HG03565 (cell line): ENCODE results near the gene DIS3.
"Not testable (repeated sequence)": the region's sequence is repeated elsewhere in the genome, so short reads cannot be mapped to it uniquely, and the experiment has no call there.

Experiments used
- ATAC-seq: cut with Tn5 transposase; IDR thresholded peaks from one replicate; pipeline ENCODE4 v1.9.1; 2021; ENCODE audit warnings: mild to moderate bottlenecking, moderate library complexity; ENCODE audit not compliant: unreplicated experiment

DIS3 gene, protein sequence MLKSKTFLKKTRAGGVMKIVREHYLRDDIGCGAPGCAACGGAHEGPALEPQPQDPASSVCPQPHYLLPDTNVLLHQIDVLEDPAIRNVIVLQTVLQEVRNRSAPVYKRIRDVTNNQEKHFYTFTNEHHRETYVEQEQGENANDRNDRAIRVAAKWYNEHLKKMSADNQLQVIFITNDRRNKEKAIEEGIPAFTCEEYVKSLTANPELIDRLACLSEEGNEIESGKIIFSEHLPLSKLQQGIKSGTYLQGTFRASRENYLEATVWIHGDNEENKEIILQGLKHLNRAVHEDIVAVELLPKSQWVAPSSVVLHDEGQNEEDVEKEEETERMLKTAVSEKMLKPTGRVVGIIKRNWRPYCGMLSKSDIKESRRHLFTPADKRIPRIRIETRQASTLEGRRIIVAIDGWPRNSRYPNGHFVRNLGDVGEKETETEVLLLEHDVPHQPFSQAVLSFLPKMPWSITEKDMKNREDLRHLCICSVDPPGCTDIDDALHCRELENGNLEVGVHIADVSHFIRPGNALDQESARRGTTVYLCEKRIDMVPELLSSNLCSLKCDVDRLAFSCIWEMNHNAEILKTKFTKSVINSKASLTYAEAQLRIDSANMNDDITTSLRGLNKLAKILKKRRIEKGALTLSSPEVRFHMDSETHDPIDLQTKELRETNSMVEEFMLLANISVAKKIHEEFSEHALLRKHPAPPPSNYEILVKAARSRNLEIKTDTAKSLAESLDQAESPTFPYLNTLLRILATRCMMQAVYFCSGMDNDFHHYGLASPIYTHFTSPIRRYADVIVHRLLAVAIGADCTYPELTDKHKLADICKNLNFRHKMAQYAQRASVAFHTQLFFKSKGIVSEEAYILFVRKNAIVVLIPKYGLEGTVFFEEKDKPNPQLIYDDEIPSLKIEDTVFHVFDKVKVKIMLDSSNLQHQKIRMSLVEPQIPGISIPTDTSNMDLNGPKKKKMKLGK

DNA sequence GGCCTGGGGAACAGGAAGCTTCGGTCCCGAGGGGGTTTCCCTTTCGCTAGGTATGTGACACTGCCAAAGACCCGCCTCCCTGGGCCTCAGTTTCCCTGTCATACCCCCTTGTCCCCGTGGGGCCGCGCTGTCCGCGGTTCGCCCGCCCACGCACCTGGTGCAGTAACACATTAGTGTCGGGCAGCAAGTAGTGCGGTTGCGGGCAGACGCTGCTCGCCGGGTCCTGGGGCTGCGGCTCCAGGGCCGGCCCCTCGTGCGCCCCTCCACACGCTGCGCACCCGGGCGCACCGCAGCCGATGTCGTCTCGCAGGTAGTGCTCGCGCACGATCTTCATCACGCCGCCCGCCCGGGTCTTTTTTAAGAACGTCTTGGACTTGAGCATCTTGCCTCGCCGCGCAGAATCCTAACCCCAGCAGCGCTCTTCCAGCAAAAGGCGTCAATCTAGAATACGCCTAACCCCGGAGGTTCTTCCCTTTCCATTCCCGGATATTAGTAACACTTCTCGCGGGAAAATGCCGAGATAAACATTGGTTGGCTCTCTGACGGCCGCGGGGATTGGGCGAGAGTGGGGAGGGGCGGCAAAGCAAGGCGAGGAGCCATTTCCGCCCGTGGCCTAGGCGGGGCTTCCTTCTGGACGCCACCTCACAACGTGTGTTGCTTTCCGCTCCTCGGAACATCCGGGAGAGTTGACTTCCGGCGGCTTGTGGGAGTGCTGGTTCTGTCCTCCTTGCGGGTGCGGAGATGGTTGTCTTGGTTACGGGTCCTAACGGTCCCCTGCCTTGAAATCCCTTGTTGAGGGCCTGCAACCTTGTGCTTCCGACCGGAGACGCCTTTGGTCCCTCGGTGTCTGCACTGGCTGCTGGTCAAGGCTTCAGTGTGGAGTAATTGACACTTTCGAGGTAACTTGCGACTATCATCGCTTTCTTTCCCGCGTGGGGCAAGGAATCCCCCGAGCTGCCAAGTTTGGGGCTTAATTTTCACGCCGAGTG is at the start of gene DIS3, which contains the start of gene PIBF1:
Gene DIS3 (minus strand): TSS at position 450 of the 989 bp plus-strand sequence. CDS start 68 bp downstream, at position 382.
Gene PIBF1 (plus strand): TSS at position 683 of the 989 bp plus-strand sequence. CDS start 1,337 bp downstream, outside the sequence.
- ATAC-seq: peak; percentile 97

DNA sequence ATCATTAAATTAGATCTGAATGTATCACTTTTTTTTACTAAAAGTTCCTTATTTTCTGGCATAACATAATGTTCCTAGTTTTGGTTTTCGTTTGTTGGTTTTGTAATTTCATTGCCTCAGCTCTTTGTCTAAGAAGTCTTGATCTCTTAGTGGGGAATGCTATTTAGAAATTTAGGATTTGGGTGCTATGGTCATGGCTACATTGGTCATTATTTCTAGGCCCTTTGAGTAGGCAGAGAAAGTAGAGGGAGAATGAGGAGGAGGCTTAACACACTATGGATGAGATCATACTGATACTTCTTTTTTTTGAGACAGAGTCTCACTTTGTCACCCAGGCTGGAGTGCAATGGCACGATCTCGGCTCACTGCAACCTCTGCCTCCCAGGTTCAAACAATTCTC is 42.0 kb upstream of the DIS3 start:
- ATAC-seq: no peak

DNA sequence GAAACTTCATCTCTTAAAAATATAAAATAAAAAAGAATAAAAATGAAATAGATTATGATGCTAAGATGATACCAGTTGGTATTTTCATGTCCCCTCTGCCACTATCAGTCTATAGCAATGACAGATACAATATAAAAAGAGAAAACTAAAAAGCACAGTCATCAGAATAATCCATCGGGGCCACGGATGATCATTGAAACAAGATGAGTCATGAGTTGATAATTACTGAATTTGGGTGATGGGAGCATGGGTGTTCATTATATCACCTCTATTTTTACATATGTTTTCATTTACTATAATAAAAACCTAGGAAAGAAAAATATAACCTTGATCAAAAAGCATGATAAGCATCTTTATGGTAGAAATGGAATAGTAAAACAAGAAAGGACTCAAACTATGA is 41.4 kb upstream of the DIS3 start:
- ATAC-seq: no peak

DNA sequence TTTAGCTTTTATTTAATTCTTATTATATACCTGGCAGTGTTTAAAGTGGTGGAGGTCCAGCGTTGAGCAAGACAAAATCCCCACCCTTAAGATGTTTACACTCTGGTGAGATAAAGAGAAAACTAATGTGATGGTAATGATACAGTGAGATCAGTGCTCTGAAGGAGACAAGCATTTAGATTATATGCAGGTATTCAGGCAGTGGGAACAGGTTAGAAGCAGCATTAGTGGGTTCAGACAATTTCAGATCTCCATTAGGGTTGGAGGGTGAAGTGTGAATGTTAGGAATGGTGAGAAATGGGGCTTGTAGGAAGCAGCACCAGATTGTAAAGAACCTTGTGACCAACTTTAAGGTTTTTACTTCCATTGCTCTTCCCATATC is 39.2 kb upstream of the DIS3 start:
- no peak for ATAC-seq

DNA sequence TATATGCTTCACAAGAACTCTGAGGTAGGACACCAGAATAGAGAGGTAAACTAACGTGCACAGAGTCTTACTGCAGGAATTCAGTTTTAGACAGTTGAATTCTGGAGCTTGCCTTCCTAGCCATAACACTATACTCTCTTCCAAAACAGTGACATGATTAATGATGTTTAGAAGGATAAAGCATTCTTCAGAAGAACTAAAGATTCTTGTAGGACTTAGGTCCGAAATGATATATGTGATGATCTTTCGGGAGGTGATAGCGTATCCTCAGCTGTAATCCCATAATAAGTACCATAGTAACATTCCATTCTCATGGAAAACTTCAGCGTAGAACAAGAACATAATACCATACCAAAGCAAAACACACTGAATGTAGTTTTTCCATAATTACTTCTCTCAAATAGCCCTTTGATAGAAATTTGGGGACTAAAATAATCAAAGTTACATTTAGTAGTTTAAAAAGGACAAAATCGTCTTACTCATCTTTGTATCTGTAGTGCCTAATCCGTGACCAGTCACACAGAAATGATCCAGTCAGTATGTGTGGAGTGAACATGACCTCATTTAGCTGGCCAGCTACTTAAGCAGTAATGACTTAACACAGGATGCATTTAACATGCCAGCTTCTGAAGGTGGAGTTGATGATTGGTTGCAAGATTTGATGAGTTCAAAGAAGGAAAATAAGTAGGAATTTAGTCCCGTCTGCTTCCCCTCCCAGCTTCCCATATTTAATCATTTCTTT is 38.6 kb upstream of the DIS3 start:
- ATAC-seq: no peak

DNA sequence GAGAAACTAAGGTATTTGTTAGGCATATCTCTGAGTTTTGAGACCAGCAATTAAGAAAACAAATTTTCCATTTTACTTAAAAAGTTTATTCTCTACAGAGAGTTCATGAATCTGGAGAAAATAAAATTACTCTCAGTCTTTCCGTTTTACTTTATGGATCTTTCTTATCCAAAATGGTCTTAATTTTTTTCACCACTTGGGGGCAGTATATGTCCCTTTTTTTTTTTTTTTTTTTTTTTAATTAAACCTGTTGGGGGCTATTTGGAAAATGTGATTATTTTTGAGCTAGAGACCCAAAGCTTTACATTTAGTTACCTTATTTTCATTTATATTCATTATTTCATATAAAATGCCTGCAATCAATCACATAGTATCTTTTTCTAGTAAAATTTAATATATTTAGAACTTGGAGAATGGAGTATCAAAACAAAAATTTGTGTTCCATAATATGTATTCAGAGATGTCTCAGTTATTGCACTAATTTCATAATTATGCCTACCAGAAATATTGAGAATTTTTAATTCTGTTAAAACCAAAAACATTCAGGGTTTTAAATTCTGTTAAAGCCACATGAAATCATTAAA is 27.3 kb upstream of the DIS3 start:
- no peak for ATAC-seq

DNA sequence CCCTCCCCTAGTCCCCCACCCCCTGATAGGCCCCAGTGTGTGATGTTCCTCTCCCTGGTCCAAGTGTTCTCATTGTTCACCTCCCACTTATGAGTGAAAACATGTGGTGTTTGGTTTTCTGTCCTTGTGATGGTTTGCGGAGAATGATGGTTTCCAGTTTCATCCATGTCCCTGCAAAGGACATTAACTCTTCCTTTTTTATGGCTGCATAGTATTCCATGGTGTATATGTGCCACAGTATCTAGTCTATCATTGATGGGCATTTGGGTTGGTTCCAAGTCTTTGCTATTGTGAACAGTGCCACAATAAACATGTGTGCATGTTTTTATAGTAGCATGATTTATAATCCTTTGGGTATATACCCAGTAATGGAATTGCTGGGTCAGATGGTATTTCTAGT is 24.8 kb upstream of the DIS3 start:
- ATAC-seq: not testable (repeated sequence)

DNA sequence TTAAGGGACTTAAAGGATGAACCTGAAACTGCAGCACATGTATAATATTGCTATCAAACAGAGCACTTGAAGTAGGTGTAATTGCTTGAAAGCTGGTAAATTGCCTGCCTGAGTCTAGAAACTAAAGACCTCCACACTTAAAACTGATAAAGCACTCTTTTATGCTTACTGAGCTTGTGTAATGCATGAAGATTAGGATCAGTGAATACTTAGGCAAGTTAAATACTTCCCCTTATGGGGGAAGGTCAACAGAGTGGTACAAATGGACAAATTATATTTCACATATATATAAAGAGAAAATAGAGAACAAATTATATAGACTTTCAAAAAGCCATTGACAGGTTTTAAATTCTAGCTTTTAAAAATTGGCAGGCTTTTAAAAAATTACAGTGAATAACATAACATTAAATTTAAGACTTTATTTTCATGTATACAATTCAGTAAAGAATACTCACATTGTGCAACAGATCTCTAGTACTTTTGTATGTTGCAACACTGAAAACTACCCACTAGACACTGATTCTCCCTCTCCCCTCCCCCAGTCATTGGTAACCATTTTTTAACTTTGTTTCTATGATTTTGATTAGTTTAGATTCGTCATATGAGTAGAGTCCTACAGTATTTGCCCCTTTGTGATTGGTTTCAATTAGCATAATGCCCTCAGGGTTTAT is 24.1 kb upstream of the DIS3 start:
- ATAC-seq: no peak

DNA sequence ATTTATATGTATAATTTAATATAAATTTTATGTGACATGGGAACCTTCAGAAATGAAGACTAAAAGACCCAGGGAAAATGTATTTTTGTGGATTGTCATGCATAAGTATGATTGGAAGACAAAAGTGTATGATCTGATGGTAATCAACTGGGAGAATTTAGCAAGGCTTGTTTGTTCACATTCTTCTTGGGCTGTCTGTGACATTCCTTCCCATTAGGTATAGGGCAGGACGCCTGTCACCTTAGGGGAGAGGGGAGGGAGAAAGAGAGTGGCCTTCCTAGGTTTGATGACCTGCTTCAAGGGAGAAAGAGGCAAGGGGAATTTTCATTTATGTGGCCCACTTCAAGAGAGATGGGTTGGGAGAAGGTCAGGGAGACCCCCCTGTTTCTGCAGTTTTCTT is 22.6 kb upstream of the DIS3 start:
- ATAC-seq: no peak

DNA sequence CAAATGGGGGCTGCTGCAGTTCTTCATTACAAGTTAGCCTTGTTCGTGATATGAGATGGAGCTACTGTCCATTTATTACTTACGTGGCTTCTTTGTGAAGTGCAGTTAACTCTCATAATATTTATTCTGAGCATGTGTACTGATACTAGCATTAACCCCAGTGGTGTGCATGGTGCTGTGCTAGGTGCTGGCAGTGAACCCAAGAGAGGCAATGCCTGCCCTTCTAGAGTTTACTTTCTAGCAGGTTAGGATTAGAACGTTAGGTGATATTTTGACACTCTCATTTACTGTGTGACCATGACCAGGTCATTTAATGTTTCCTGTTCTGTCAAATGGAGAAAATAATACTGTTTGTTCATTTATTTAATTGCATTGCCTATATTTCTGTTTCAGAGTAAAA is 17.1 kb upstream of the DIS3 start:
- ATAC-seq: no peak

DNA sequence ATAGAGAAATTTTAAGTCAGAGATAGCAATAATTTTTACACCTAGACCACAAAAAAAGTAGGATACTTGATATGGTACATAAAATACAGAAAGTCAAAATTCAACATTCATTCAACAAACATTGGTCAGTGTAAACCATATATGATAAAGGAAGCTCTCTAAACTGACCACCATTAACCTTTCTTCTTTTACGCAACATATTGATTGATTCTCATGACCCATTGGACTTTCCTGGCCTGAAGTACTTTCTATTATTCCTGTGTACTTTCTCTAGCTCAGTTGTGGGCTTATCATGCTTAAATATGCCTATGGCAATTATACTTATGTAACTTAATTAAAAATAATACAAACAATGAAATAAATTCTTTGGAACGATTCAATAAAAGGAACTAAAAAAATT is 10.9 kb upstream of the DIS3 start:
- ATAC-seq: no peak

DNA sequence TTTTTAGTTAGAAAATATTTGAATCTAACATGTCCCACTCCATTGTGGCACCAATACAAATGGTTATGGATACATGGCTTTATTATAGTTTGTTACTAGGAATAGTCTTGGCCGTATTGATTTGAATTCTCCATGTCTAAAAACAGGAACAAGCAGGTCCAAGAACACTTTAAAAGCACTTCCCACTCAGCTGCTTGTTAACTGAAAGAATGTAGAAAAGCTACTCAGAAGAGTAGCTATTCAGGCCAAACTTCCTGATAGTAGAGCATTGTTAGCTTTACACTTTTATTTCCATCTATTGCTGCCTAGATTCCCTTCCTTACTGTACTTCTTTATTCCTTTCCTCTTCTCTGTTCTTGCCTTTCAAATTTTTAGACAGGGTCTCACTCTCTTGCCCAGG is 7.1 kb upstream of the DIS3 start:
- no peak for ATAC-seq

DNA sequence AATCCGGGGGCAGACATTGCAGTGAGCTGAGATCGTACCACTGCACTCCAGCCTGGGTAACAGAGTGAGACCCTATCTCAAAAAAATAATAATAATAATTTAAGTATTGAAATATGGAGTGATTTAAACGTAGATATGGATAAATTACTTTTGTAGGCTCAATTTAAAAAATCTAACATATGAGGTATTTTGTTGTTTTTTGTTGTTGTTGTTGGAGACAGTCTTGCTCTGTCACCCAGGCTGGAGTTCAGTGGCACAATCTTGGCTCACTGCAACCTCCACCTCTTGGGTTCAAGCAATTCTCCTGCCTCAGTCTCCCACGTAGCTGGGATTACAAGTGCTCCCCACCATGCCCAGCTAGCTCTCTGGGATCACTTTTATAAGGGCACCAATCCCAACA is 3.0 kb upstream of the DIS3 start:
- ATAC-seq: not testable (repeated sequence)

DNA sequence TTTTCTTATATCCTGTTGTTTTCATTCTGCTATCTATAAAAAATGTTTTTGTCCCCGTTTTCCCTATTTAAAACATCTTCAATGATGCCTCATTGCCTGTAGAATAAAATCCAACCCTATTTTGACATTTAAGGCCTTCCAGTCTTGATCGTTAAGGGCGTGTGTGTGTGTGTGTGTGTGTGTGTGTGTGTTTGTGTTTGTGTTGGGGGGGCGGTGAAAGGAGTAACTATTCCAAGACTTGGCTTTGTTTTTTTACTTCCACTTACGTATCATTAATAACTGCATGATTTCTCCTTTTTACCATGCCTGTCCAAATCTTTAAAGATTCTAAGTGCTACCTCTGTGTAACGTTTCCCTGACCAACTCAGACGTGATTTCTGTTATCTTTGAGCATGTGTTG is 1.0 kb upstream of the DIS3 start:
- ATAC-seq: no peak

DNA sequence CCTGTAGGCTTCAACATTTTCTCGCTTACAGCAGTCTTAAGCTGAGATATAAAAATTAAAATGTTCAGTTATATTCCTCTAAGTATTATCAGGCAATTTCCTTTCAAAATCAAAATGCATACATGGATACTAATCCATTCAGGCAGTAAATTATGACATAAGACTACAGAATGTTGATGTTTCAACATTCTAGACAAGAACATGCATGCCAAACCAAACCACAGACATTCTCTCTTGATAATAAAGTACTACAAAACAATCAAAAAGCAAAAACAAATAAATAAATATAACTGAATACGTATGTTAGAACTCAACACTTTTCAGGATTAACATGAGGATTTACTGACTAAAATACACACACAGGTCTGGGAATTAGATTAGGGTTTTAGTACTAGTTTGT is 7.7 kb downstream of the DIS3 start:
- no peak for ATAC-seq

DNA sequence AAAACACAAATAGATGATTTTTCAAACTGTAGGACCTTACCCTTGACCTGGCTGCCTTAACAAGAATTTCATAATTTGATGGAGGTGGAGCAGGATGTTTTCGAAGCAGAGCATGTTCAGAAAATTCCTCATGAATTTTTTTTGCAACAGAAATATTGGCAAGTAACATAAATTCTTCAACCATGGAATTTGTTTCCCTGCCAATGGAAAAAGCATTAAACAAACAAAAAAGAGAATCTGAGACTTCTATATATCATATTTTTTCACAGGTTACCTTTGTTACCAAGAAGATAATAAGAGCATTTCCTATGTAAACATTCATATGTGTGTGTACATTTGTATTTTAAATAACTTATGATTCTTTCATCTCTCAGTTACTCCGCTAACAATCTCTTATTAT is 18.3 kb downstream of the DIS3 start:
- no peak for ATAC-seq

DNA sequence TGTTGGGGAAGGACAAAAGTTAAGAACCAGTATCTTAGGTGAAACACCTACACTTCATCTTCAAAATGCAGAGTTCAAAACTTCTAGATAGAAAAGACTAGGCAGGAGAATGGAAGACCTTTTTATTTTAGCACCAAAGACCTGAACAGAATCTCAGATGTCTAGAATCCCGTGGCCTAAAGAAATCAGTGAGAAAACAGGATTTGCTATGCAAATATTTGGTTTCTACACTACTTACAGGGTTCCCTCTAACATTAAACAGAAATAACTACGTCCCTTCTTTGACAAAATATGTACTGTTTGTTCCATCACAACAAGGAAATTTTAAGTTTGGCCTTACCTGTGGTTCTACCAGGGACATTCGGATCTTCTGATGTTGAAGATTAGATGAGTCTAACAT is 21.5 kb downstream of the DIS3 start:
- no peak for ATAC-seq

DNA sequence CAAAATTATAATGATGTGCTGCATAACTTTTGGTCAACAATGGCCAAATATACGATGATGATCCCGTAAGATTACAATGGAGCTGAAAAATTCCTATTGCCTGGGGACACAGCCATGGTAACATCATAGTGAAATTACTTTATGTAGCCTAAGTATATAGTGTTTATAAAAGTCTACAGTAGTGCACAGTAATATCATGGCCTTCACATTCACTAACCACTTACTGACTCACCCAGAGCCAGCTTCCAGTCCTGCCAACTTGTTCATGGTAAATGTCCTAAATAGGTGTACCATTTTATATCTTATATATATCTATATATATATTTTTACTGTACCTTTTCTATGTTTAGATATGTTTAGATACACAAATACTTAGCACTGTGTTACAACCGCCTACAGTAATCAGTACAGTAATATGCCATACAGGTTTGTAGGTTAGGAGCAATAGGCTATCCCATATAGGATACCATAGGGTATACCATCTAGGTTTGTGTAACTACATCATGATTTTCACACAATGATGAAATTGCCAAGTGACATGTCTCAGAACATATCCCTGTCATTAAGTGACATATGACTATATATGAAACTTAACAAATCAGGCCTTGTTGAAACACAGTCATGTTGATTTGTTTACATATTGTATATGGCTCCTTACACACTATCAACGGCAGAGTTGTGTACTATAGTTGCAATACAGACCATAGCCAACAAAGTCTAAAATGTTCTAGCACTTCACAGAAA is 23.7 kb downstream of the DIS3 start:
- no peak for ATAC-seq
